NCI-H1105 (cell line): Measurements from ENCODE around the gene CD4.

Experiments
- DNase-seq: peaks from one replicate; lab custom pipeline; 2025; lab: John Stamatoyannopoulos, UW

Gene CD4

GRCh38 chr12:6817098-6817497 lies 27.8 kb downstream of the CD4 start:
- DNase-seq, result no peak

GRCh38 chr12:6817662-6818157 lies 28.4 kb downstream of the CD4 start:
- DNase-seq, result no peak

- no peak for DNase-seq
Measured at GRCh38 chr12:6818222-6818621, 28.9 kb downstream of the CD4 start.

- no peak for DNase-seq
Measured at GRCh38 chr12:6818645-6819044, 29.3 kb downstream of the CD4 start.

GRCh38 chr12:6819106-6820030 lies 30.0 kb downstream of the CD4 start:
- no peak for DNase-seq

- no peak for DNase-seq
Measured at GRCh38 chr12:6820166-6820565, 30.8 kb downstream of the CD4 start.

GRCh38 chr12:6821591-6822425 lies 32.5 kb downstream of the CD4 start, which contains the start of gene GPR162:
Gene GPR162, plus strand, starts transcription at chr12:6821821. Its CDS starts 2,078 bp downstream, at chr12:6823899.
- DNase-seq, result peak; percentile 59

- DNase-seq, result no peak
Measured at GRCh38 chr12:6822426-6823135, 33.3 kb downstream of the CD4 start.

- no peak for DNase-seq
Measured at GRCh38 chr12:6823182-6824084, 34.1 kb downstream of the CD4 start.

- no peak for DNase-seq
Measured at GRCh38 chr12:6824085-6824775, 34.9 kb downstream of the CD4 start.

GRCh38 chr12:6824901-6825381 lies 35.6 kb downstream of the CD4 start:
- no peak for DNase-seq

- peak; percentile 12 for DNase-seq
Measured at GRCh38 chr12:6825398-6826124, 36.2 kb downstream of the CD4 start.

- no peak for DNase-seq
Measured at GRCh38 chr12:6826125-6826733, 36.9 kb downstream of the CD4 start.

- DNase-seq, result no peak
Measured at GRCh38 chr12:6826734-6827436, 37.6 kb downstream of the CD4 start.

- peak; percentile 89 for DNase-seq
Measured at GRCh38 chr12:6827437-6827911, 38.1 kb downstream of the CD4 start.

- DNase-seq, result peak; percentile 61
Measured at GRCh38 chr12:6827982-6828780, 38.9 kb downstream of the CD4 start, which contains the start of gene P3H3. Gene P3H3, plus strand, starts transcription at chr12:6828407. Its CDS starts 34 bp downstream, at chr12:6828441.
